Tibial nerve (tissue), 4 donors: ENCODE results near the gene SCN8A. TPM values are rescaled to one million over a fixed set of nuclear protein-coding genes. Genes with fewer than 3 reads are reported as not detected.

ENCODE experiments used
- DNase-seq, 2 donors: peaks; one replicate each; pipeline ENCODE4 v3.0.0-alpha.2; 2019; ENCODE audit warnings: low spot score in 2 of 2
- H3K27ac ChIP-seq, 4 donors: fragments of 200-600 bp; sonication (generic) in 3 of 4; one replicate each; pipeline ENCODE4 v1.5.1; 2017 to 2019; ENCODE audit warnings: mild to moderate bottlenecking in 1 of 4
- H3K27me3 ChIP-seq, 2 donors: fragments of 200-600 bp; sonication (generic) in 1 of 2; one replicate each; pipeline versions ENCODE4 v1.5.1 to v1.6.0; 2017 to 2019
- H3K36me3 ChIP-seq, 3 donors: fragments of 200-600 bp; sonication (generic); one replicate each; pipeline ENCODE4 v1.5.1; 2018 to 2019
- H3K4me1 ChIP-seq, 4 donors: fragments of 200-600 bp; sonication (generic) in 3 of 4; one replicate each; pipeline ENCODE4 v1.5.1; 2017 to 2019
- H3K4me3 ChIP-seq, 4 donors: fragments of 200-600 bp; sonication (generic) in 3 of 4; one replicate each; pipeline ENCODE4 v1.5.1; 2017 to 2019; ENCODE audit warnings: mild to moderate bottlenecking in 1 of 4, moderate library complexity in 1 of 4
- H3K9me3 ChIP-seq, 4 donors: fragments of 200-600 bp; sonication (generic) in 3 of 4; one replicate each; pipeline ENCODE4 v1.5.1; 2017 to 2019
- EP300 ChIP-seq, 2 donors: sonication (generic); formaldehyde crosslinking; IDR thresholded peaks; one replicate each; pipeline ENCODE4 v1.6.1; 2017; ENCODE audit warnings: antibody characterized with exemption in 2 of 2, mild to moderate bottlenecking in 1 of 2
- POLR2A ChIP-seq, 2 donors: fragments of 450-650 bp; IDR thresholded peaks; one replicate each; pipeline ENCODE4 v1.6.1; 2017; ENCODE audit warnings: antibody characterized with exemption in 2 of 2, mild to moderate bottlenecking in 2 of 2, moderate library complexity in 2 of 2
- WGBS, 2 donors: methylation state at CpG; one replicate each; pipeline ENCODE4 v1.1.5; 2018; 5-methylcytosine and 5-hydroxymethylcytosine counted together
- total RNA-seq, 4 donors: library from RNA; depleted of rRNA; stranded (reverse); fragments of >200 nt; gene quantifications; one replicate each; pipeline ENCODE4 v1.1.0, GENCODE V29; 2016
- TF ChIP-seq, protein P1 (sequence below), 5 experiments: fragments of 200-600 bp in 3 of 5; fragments of 450-650 bp in 2 of 5; sonication (generic) in 3 of 5; IDR thresholded peaks; one replicate each; pipeline ENCODE4 v1.5.1; 2016 to 2019; ENCODE audit warnings: antibody characterized with exemption in 5 of 5, mild to moderate bottlenecking in 3 of 5, moderate library complexity in 2 of 5

The SCN8A gene
- total RNA-seq, 4 donors from 2014 or later: 0.21 to 3.3 (median 0.50) TPM

DNA sequence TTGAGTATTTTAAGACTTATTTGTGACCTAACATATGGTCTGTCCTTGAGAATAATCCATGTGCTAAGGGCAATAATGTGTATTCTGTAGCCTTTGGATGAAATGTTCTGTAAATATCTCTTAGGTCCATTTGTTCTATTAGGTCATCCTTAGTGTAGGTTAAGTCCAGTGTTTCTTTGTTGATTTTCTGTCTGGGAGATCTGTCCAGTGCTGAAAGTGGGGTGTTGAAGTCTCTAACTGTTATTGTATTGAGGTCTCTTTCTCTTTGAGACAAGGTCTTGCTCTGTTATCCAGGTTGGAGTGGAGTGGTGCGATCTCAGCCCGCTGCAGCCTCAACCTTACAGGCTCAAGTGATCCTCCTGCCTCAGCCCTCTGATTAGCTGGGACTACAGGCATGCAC is 149.5 kb downstream of the SCN8A start:
- Histone ChIP-seq H3K27ac (no peak overlapping the region), H3K4me3 (no peak overlapping the region), H3K36me3 (no peaks in the 10 kb centered on the region), H3K27me3 (no peaks in the 10 kb centered on the region), H3K9me3 (peaks cover 0 to 17% (median 1%) of the 10 kb centered on the region in 4 donors), H3K4me1 (no peaks in the 10 kb centered on the region)
- TF ChIP-seq POLR2A (IDR thresholded peaks at IDR 0.05) (no peak), EP300 (IDR thresholded peaks at IDR 0.05) (no peak)
- TF ChIP-seq, protein P1, sequence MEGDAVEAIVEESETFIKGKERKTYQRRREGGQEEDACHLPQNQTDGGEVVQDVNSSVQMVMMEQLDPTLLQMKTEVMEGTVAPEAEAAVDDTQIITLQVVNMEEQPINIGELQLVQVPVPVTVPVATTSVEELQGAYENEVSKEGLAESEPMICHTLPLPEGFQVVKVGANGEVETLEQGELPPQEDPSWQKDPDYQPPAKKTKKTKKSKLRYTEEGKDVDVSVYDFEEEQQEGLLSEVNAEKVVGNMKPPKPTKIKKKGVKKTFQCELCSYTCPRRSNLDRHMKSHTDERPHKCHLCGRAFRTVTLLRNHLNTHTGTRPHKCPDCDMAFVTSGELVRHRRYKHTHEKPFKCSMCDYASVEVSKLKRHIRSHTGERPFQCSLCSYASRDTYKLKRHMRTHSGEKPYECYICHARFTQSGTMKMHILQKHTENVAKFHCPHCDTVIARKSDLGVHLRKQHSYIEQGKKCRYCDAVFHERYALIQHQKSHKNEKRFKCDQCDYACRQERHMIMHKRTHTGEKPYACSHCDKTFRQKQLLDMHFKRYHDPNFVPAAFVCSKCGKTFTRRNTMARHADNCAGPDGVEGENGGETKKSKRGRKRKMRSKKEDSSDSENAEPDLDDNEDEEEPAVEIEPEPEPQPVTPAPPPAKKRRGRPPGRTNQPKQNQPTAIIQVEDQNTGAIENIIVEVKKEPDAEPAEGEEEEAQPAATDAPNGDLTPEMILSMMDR (IDR thresholded peaks at IDR 0.05): no peak
- no peak for DNase-seq
- WGBS, 2 donors: 85 to 91% methylated on average over 2 of the region's 2 CpGs

DNA sequence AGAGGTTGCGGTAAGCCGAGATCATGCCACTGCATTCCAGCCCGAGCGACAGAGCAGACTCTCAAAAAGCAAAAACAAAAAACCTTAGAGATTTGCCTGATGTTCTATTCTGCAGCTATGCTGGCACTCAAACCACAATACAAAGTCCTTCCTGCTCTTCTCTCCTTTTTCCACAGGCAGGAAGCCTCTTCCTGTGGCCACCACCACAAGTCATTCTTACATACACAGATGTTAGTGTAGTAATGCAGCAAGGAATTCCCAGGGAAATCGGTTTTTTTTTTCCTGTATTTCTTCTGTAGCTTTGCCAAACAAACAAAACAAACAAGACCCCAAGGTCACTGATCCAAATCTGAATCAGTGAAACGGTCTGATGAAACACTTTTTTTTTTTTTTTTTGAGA is 153.2 kb downstream of the SCN8A start:
- H3K9me3 ChIP-seq: peaks cover 0 to 17% (median 1%) of the 10 kb centered on the region in 4 donors
- no peaks in the 10 kb centered on the region for H3K36me3 ChIP-seq

DNA sequence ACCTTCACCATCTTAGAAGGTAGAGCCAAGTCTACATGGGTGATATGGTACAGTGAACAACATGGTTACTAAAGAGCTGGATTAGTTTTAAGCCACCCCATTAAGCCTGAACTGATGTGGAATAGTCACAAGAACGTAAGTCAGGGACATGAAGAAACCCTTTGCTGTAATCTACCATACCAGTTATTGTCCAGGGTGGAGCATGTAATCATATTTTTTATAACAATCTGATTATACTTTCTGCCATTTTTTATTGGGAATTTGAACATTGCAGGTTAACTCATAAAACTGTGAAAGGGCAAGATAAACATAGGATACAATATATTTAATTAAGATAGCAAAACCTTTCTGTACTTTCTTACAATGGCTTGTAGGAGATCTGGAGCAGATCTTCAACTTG is 153.9 kb downstream of the SCN8A start:
- H3K4me3 ChIP-seq: no peak overlapping the region
- TF ChIP-seq, protein P1 (IDR thresholded peaks at IDR 0.05): no peak
- TF ChIP-seq EP300 (IDR thresholded peaks at IDR 0.05) (no peak), POLR2A (IDR thresholded peaks at IDR 0.05) (no peak)
- WGBS, 2 donors: 95 to 96% methylated on average over 1 of the region's 1 CpG

More for the DNA sequence above, 153.2 kb downstream of the SCN8A start:
- H3K27me3 ChIP-seq: no peaks in the 10 kb centered on the region
- no peaks in the 10 kb centered on the region for H3K4me1 ChIP-seq
- H3K27ac ChIP-seq: no peak overlapping the region
- no peak for DNase-seq
- TF ChIP-seq POLR2A (IDR thresholded peaks at IDR 0.05) (no peak), EP300 (IDR thresholded peaks at IDR 0.05) (no peak)
- TF ChIP-seq, protein P1 (IDR thresholded peaks at IDR 0.05): no peak
- H3K4me3 ChIP-seq: no peak overlapping the region
- WGBS, 2 donors: 48 to 53% methylated on average over 6 of the region's 6 CpGs

DNA sequence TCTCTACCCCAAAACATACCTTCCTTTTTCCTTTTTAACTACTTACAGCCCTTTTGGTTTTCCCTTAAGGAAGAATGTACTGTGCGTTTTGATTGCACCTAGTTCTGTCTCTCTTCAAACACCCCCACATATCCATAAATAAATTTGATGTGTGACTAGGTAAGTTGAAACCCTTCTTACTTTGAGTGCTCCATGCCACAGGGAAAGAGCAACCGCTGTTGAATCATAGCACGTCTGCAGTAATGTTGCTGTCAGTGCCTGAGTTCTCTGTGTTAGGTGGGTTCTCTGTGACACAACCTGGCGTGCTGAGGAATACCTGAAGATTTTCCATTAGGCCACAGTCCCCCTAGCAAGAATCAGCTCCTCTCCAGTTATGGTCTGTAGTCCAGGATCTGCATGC is 155.4 kb downstream of the SCN8A start:
- WGBS, 2 donors: 92 to 97% methylated on average over 4 of the region's 4 CpGs
- no peak overlapping the region for H3K4me3 ChIP-seq
- H3K27ac ChIP-seq: no peak overlapping the region
- DNase-seq: no peak
- H3K36me3 ChIP-seq: no peaks in the 10 kb centered on the region
- peaks cover 0 to 2% (median 0%) of the 10 kb centered on the region in 4 donors for H3K4me1 ChIP-seq
- peaks cover 0 to 7% (median 0%) of the 10 kb centered on the region in 4 donors for H3K9me3 ChIP-seq
- TF ChIP-seq, protein P1 (IDR thresholded peaks at IDR 0.05): no peak
- no peak for TF ChIP-seq EP300 (IDR thresholded peaks at IDR 0.05)
- no peaks in the 10 kb centered on the region for H3K27me3 ChIP-seq

More for the DNA sequence above, 153.9 kb downstream of the SCN8A start:
- no peaks in the 10 kb centered on the region for H3K4me1 ChIP-seq
- H3K36me3 ChIP-seq: no peaks in the 10 kb centered on the region
- no peak for DNase-seq
- peaks cover 0 to 17% (median 1%) of the 10 kb centered on the region in 4 donors for H3K9me3 ChIP-seq
- no peaks in the 10 kb centered on the region for H3K27me3 ChIP-seq
- H3K27ac ChIP-seq: no peak overlapping the region

DNA sequence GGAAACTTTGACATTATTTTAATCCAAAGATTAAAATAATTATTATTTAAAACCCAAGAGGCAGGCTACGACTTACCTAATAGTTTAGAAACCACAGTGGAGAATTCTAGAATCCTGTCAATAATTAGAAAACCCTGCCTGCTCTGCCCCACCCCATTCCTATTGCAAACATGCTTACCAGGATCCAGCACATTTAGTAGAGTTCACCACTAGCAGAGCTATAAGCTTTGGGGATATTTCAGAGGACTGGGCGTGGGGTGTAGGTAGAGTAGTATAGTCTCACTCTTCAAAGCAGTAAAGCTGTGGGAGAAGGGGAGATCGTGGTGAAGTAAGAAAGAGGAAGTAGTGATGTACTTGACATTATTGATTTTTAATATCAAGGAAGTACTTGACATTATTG is 157.2 kb downstream of the SCN8A start:
- TF ChIP-seq, protein P1 (IDR thresholded peaks at IDR 0.05): no peak
- TF ChIP-seq POLR2A (IDR thresholded peaks at IDR 0.05): no peak
- no peak for TF ChIP-seq EP300 (IDR thresholded peaks at IDR 0.05)
- Histone ChIP-seq H3K27me3 (no peaks in the 10 kb centered on the region), H3K4me1 (peaks cover 0 to 14% (median 7%) of the 10 kb centered on the region in 4 donors), H3K27ac (no peak overlapping the region), H3K36me3 (no peaks in the 10 kb centered on the region), H3K9me3 (no peaks in the 10 kb centered on the region), H3K4me3 (no peak overlapping the region)
- no peak for DNase-seq
- 77 to 84% methylated on average over 3 of the region's 3 CpGs for WGBS, 2 donors
